Osteoblast (primary cell): ENCODE results near the gene HMCN1. TPM values are rescaled to one million over a fixed set of nuclear protein-coding genes. Genes with fewer than 3 reads are reported as not detected.

ENCODE experiments used
- DNase-seq: peaks from one replicate; pipeline ENCODE4 v3.0.0; 2011; ENCODE audit warnings: low spot score, mixed read lengths; ENCODE audit not compliant: insufficient read length; ENCODE audit errors: missing footprints
- H2AFZ ChIP-seq: 2 replicates; pipeline ENCODE4 v1.6.0; 2011; ENCODE audit warnings: mild to moderate bottlenecking, low read length
- H3K27ac ChIP-seq: 2 replicates; pipeline ENCODE4 v1.5.1; 2011; ENCODE audit warnings: mild to moderate bottlenecking, low read depth, low read length, moderate library complexity
- H3K27me3 ChIP-seq: 2 replicates; pipeline ENCODE4 v1.6.0; 2012; ENCODE audit warnings: mild to moderate bottlenecking, control low read depth, inconsistent platforms, low read length, moderate library complexity; ENCODE audit not compliant: insufficient read depth
- H3K36me3 ChIP-seq: 2 replicates; pipeline ENCODE4 v1.5.1; 2011; ENCODE audit warnings: mild to moderate bottlenecking, low read length, control low read depth, moderate library complexity; ENCODE audit not compliant: insufficient read depth
- H3K4me1 ChIP-seq: 2 replicates; pipeline ENCODE4 v1.5.1; 2011; ENCODE audit warnings: mild to moderate bottlenecking, low read length, control low read depth, moderate library complexity; ENCODE audit not compliant: insufficient read depth
- H3K4me2 ChIP-seq: 2 replicates; pipeline ENCODE4 v1.6.0; 2011; ENCODE audit warnings: mild to moderate bottlenecking, low read length; ENCODE audit not compliant: insufficient read depth
- H3K4me3 ChIP-seq: fragments of 200-600 bp; sonication (generic); 3 replicates; pipeline ENCODE4 v1.5.1; 2012; ENCODE audit warnings: mild to moderate bottlenecking, low read length, inconsistent platforms; ENCODE audit not compliant: insufficient read depth
- H3K79me2 ChIP-seq: 2 replicates; pipeline ENCODE4 v1.6.0; 2012; ENCODE audit warnings: mild to moderate bottlenecking, low read length, control low read depth, inconsistent platforms; ENCODE audit not compliant: insufficient read depth
- H3K9me3 ChIP-seq: 2 replicates; pipeline ENCODE4 v1.5.1; 2011; ENCODE audit warnings: low read depth, low read length, control low read depth
- H4K20me1 ChIP-seq: 2 replicates; pipeline ENCODE4 v1.6.0; 2012; ENCODE audit warnings: mild to moderate bottlenecking, low read length, control low read depth; ENCODE audit not compliant: insufficient read depth
- total RNA-seq: library from RNA; depleted of rRNA; stranded (reverse); fragments of >200 nt; gene quantifications from 2 replicates; pipeline ENCODE4 v1.2.3, GENCODE V29; 2012
- TF ChIP-seq, protein P1 (sequence below): IDR thresholded peaks from 2 replicates; pipeline ENCODE4 v1.5.1; 2011; ENCODE audit warnings: mild to moderate bottlenecking, low read depth, low read length, moderate library complexity; ENCODE audit errors: extremely low read depth

The HMCN1 gene
- total RNA-seq, 1 donor, result 178 TPM

DNA sequence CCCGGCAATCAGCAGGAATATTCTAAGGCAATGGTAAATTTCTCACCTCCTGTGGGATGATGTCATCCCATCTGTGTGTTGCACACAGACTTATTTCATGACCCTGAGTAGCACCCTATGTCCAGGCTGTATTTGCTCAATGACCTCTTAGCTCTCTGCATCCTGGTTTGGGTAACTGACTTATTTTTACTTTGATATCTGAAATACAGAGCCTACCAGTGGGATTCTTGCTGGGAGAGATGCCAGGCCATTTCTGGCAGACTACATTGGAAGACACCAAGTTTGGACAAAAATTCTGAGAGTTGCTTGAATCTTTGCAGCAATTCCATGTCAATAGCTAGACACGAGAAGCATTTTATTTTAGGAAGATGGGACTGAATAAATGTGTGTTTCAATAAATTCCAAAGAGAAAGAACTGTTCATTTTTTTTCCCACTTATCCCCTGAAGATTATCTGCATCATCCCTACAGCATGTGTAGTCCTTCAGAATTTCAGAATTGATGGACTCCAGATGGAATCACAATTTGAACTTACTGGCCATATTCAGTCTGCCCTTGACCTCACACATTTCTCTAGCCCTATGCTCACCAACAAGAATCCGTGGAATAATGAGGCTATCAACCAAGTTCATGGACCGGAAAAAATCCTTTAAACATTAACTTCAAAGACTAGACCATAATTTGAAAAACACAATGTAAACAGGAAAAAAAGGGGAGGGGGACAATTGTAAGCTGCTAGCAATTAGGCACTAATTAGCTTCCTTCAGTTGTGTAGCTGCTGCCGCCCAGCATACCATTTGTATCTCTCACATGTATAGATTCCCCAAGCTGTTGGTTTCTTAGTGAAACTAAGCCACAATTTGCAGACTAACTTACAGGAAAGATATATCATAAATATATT is 226.5 kb downstream of the HMCN1 start:
- no peaks in the 10 kb centered on the region for H4K20me1 ChIP-seq
- H3K4me2 ChIP-seq, result no peak overlapping the region
- H3K4me1 ChIP-seq, result peaks cover 3% of the 10 kb centered on the region
- H3K79me2 ChIP-seq, result no peaks in the 10 kb centered on the region
- H3K9me3 ChIP-seq, result no peaks in the 10 kb centered on the region
- no peak overlapping the region for H2AFZ ChIP-seq
- no peaks in the 10 kb centered on the region for H3K27me3 ChIP-seq
- H3K4me3 ChIP-seq, result no peak overlapping the region
- H3K27ac ChIP-seq, result no peak overlapping the region
- no peak for DNase-seq
- no peaks in the 10 kb centered on the region for H3K36me3 ChIP-seq
- TF ChIP-seq, protein P1, sequence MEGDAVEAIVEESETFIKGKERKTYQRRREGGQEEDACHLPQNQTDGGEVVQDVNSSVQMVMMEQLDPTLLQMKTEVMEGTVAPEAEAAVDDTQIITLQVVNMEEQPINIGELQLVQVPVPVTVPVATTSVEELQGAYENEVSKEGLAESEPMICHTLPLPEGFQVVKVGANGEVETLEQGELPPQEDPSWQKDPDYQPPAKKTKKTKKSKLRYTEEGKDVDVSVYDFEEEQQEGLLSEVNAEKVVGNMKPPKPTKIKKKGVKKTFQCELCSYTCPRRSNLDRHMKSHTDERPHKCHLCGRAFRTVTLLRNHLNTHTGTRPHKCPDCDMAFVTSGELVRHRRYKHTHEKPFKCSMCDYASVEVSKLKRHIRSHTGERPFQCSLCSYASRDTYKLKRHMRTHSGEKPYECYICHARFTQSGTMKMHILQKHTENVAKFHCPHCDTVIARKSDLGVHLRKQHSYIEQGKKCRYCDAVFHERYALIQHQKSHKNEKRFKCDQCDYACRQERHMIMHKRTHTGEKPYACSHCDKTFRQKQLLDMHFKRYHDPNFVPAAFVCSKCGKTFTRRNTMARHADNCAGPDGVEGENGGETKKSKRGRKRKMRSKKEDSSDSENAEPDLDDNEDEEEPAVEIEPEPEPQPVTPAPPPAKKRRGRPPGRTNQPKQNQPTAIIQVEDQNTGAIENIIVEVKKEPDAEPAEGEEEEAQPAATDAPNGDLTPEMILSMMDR, result no peak

- Histone ChIP-seq H3K4me2 (no peak overlapping the region), H3K36me3 (no peaks in the 10 kb centered on the region), H4K20me1 (no peaks in the 10 kb centered on the region), H3K9me3 (no peaks in the 10 kb centered on the region), H2AFZ (no peak overlapping the region), H3K27me3 (no peaks in the 10 kb centered on the region), H3K79me2 (no peaks in the 10 kb centered on the region), H3K4me1 (peaks cover 3% of the 10 kb centered on the region), H3K27ac (no peak overlapping the region), H3K4me3 (no peak overlapping the region)
- TF ChIP-seq, protein P1, result no peak
- DNase-seq, result no peak
Measured at GRCh38 chr1:185961664-185962063, 227.5 kb downstream of the HMCN1 start.

GRCh38 chr1:185964946-185965345 is 230.8 kb downstream of the HMCN1 start:
- H2AFZ ChIP-seq, result no peak overlapping the region
- TF ChIP-seq, protein P1, result no peak
- no peak overlapping the region for H3K27ac ChIP-seq
- H3K9me3 ChIP-seq, result no peaks in the 10 kb centered on the region
- peaks cover 15% of the 10 kb centered on the region for H3K4me1 ChIP-seq
- no peaks in the 10 kb centered on the region for H3K36me3 ChIP-seq
- H4K20me1 ChIP-seq, result no peaks in the 10 kb centered on the region
- no peaks in the 10 kb centered on the region for H3K79me2 ChIP-seq
- H3K4me3 ChIP-seq, result no peak overlapping the region
- no peaks in the 10 kb centered on the region for H3K27me3 ChIP-seq
- no peak overlapping the region for H3K4me2 ChIP-seq
- no peak for DNase-seq

- Histone ChIP-seq H3K79me2 (no peaks in the 10 kb centered on the region), H3K9me3 (no peaks in the 10 kb centered on the region), H3K27me3 (no peaks in the 10 kb centered on the region), H4K20me1 (no peaks in the 10 kb centered on the region), H3K4me2 (no peak overlapping the region), H3K4me3 (no peak overlapping the region), H3K4me1 (peaks cover 16% of the 10 kb centered on the region), H2AFZ (no peak overlapping the region), H3K27ac (no peak overlapping the region), H3K36me3 (no peaks in the 10 kb centered on the region)
- TF ChIP-seq, protein P1, result no peak
- no peak for DNase-seq
Measured at GRCh38 chr1:185965870-185966269, 231.7 kb downstream of the HMCN1 start.
